Measurements from ENCODE around the gene OR8G5. TPM values are rescaled to one million over a fixed set of nuclear protein-coding genes. Genes with fewer than 3 reads are reported as not detected.
"Not testable (repeated sequence)": the region's sequence is repeated elsewhere in the genome, so short reads cannot be mapped to it uniquely, and the experiment has no call there.

Gene OR8G5
- total RNA-seq, 4 donors from 2014 or later: not detected

DNA sequence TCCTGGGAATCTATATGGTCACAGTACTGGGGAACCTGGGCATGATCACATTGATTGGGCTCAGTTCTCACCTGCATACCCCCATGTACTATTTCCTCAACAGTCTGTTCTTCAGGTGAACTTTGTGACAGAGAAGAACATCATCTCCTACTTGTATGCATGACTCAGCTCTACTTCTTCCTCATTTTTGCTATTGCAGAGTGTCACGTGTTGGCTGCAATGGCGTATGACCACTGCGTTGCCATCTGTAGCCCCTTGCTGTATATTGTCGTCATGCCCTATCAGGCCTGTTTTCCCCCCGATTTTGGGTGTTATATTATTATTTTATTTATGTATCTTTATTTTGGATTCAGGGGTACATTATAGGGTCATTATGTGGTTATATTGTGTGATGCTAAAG is 17.7 kb upstream of the OR8G5 start:
- intact Hi-C loops (cut with DNase I; ENCODE audit: low total_unique reads): no loop called here
- no peak for TF ChIP-seq POLR2A (IDR thresholded peaks at IDR 0.05)
- TF ChIP-seq, protein P1, sequence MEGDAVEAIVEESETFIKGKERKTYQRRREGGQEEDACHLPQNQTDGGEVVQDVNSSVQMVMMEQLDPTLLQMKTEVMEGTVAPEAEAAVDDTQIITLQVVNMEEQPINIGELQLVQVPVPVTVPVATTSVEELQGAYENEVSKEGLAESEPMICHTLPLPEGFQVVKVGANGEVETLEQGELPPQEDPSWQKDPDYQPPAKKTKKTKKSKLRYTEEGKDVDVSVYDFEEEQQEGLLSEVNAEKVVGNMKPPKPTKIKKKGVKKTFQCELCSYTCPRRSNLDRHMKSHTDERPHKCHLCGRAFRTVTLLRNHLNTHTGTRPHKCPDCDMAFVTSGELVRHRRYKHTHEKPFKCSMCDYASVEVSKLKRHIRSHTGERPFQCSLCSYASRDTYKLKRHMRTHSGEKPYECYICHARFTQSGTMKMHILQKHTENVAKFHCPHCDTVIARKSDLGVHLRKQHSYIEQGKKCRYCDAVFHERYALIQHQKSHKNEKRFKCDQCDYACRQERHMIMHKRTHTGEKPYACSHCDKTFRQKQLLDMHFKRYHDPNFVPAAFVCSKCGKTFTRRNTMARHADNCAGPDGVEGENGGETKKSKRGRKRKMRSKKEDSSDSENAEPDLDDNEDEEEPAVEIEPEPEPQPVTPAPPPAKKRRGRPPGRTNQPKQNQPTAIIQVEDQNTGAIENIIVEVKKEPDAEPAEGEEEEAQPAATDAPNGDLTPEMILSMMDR (IDR thresholded peaks at IDR 0.05): no peak
- DNase-seq (ENCODE audit: low spot score in 2 of 2): no peak
- no peak overlapping the region for H3K4me3 ChIP-seq (ENCODE audit: low read depth, poor library complexity, severe bottlenecking)
- 60 to 67% methylated on average over 5 of the region's 5 CpGs for WGBS, 2 donors

DNA sequence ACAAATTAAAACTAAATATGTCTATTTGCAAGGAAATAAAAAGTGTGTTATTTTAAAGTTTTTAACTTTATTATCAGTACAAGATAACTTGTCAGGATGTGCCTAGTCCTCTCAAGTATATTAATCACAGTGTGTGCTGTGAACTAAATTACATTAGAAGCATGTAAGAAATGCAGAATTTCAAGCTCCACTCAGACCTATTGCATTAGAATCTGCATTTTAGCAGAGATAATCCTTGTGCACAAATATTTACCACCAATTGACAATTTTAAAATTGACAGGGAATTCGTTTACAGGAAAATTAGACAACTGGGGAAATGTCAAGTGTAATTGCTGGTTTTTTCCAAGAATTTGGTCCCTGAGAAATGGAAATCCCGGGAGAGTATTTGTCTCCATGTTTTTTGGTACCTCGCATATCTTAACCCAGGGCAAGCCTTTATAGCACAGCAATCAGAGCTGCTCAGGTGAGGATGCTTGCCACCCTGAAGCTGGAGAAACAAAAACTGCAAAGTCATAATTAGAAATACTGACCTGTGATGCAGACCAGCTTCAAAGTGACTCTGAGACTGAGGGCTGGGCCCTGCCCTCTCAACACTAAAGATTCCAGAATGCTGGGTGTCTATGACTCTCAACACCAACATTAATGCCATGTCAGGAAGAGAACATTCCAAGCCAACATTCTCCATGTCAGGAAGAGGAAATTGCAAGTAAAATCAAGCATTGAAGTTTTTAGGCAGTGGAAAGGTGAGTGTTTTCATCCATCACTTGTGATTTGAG is 15.4 kb upstream of the OR8G5 start, which contains the start of gene OR8G1:
Gene OR8G1 (plus strand): TSS at position 475 of the 777 bp plus-strand sequence. CDS start 8,581 bp downstream, outside the sequence.
- WGBS, 2 donors: 62 to 70% methylated on average over 3 of the region's 3 CpGs
- TF ChIP-seq, protein P1 (IDR thresholded peaks at IDR 0.05): no peak
- DNase-seq (ENCODE audit: low spot score in 2 of 2): no peak
- intact Hi-C loops (cut with DNase I; ENCODE audit: low total_unique reads): no loop called here
- H3K4me3 ChIP-seq (ENCODE audit: low read depth, poor library complexity, severe bottlenecking): no peak within 1 kb of the TSS

- H3K4me3 ChIP-seq (ENCODE audit: low read depth, poor library complexity, severe bottlenecking); DNase-seq (ENCODE audit: low spot score in 2 of 2); intact Hi-C loops (cut with DNase I; ENCODE audit: low total_unique reads): not testable (repeated sequence)
- 61 to 74% methylated on average over 3 of the region's 3 CpGs for WGBS, 2 donors
These were observed 6.3 kb upstream of the OR8G5 start for GRCh38 chr11:124249869-124250268.

DNA sequence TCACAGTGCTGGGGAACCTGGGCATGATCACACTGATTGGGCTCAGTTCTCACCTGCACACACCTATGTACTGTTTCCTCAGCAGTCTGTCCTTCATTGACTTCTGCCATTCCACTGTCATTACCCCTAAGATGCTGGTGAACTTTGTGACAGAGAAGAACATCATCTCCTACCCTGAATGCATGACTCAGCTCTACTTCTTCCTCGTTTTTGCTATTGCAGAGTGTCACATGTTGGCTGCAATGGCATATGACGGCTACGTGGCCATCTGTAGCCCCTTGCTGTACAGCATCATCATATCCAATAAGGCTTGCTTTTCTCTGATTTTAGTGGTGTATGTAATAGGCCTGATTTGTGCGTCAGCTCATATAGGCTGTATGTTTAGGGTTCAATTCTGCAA is 8.9 kb downstream of the OR8G5 start:
- 53 to 64% methylated on average over 4 of the region's 4 CpGs for WGBS, 2 donors
- DNase-seq (ENCODE audit: low spot score in 2 of 2); H3K4me3 ChIP-seq (ENCODE audit: low read depth, poor library complexity, severe bottlenecking); intact Hi-C loops (cut with DNase I; ENCODE audit: low total_unique reads): not testable (repeated sequence)

DNA sequence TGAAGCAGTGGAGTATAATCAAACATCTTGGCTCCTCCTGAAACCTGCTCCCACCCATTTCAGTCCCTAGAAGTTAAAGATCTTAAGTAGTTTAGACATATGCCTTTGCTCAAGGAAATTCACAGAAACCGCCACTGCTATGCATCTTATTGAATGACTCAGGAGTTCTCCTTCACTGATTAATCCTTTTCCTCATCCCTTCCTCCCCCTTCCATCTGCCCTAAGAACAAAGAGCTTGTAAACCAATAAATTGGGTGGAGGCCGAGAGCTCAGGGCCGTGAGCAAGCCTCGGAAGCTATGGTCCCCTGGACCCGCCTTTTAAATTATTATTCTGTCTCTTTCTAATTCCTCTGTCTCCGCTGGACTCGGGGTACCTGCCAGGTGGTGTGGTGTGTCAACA is 14.7 kb downstream of the OR8G5 start:
- DNase-seq (ENCODE audit: low spot score in 2 of 2); H3K4me3 ChIP-seq (ENCODE audit: low read depth, poor library complexity, severe bottlenecking); intact Hi-C loops (cut with DNase I; ENCODE audit: low total_unique reads): not testable (repeated sequence)
- 50 to 51% methylated on average over 7 of the region's 7 CpGs for WGBS, 2 donors

DNA sequence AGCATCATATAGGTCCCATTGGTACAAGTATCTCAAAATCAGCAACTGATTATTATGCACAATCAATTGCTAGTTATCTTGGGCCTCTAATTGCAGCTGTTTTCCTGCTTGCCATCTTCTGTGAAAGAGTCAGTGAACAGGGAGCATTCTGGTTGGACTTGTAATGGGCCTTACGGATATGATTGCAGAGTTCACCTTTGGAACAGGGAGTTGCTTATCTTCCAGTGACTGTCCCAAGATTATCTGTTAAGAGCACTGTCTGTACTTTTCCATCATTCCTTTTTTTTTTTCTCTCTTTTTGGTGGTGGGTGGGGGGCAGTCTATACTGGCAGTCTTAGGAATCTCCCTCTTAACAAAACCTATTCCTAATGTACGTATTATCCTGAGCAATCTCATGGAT is 17.8 kb downstream of the OR8G5 start:
- intact Hi-C loops (cut with DNase I; ENCODE audit: low total_unique reads): no loop called here

GRCh38 chr11:124276081-124276480 is 19.9 kb downstream of the OR8G5 start:
- no peak overlapping the region for H3K4me3 ChIP-seq (ENCODE audit: low read depth, poor library complexity, severe bottlenecking)
- DNase-seq (ENCODE audit: low spot score in 2 of 2): no peak
- 71 to 74% methylated on average over 1 of the region's 1 CpG for WGBS, 2 donors
- intact Hi-C loops (cut with DNase I; ENCODE audit: low total_unique reads): no loop called here
- TF ChIP-seq, protein P1 (IDR thresholded peaks at IDR 0.05): no peak
- no peak for TF ChIP-seq POLR2A (IDR thresholded peaks at IDR 0.05)

More for the DNA sequence above, 17.8 kb downstream of the OR8G5 start:
- no peak overlapping the region for H3K4me3 ChIP-seq (ENCODE audit: low read depth, poor library complexity, severe bottlenecking)
- WGBS, 2 donors: 87 to 94% methylated on average over 2 of the region's 2 CpGs
- DNase-seq (ENCODE audit: low spot score in 2 of 2): no peak
- TF ChIP-seq, protein P1 (IDR thresholded peaks at IDR 0.05): no peak
- no peak for TF ChIP-seq POLR2A (IDR thresholded peaks at IDR 0.05)

Data from lower leg skin (tissue), 4 donors.